Body of pancreas (tissue), 4 donors: ENCODE results near the gene DENND4A.

ENCODE experiments used
- CTCF ChIP-seq, 7 experiments: fragments of 450-650 bp in 4 of 7; fragments of 200-600 bp in 3 of 7; sonication (generic) in 3 of 7; IDR thresholded peaks; one replicate each; pipeline ENCODE4 v1.5.1; 2016 to 2019; ENCODE audit warnings: antibody characterized with exemption in 7 of 7
- POLR2A ChIP-seq, 3 donors: fragments of 450-650 bp; IDR thresholded peaks; one replicate each; pipeline ENCODE4 v1.6.1; 2016; ENCODE audit warnings: antibody characterized with exemption in 3 of 3, mild to moderate bottlenecking in 2 of 3

- TF ChIP-seq CTCF (IDR thresholded peaks at IDR 0.05) (no peak), POLR2A (IDR thresholded peaks at IDR 0.05) (no peak)
Measured at GRCh38 chr15:65639509-65639908, 152.6 kb downstream of the DENND4A start.
